Ishikawa (cell line): ENCODE measurements around the gene IL1RL2.

ENCODE experiments used
- EP300 ChIP-seq: IDR thresholded peaks from 2 replicates; pipeline ENCODE4 v1.6.1; 2012; ENCODE audit warnings: borderline replicate concordance
- NFIC ChIP-seq: IDR thresholded peaks from 2 replicates; pipeline ENCODE4 v1.6.1; 2012
- TAF1 ChIP-seq: IDR thresholded peaks from 2 replicates; pipeline ENCODE4 v1.6.1; 2012; ENCODE audit warnings: low read depth, mild to moderate bottlenecking
- YY1 ChIP-seq: IDR thresholded peaks from 2 replicates; pipeline ENCODE4 v1.6.1; 2012; ENCODE audit warnings: low read depth
- ZBTB7A ChIP-seq: IDR thresholded peaks from 2 replicates; pipeline ENCODE4 v1.6.1; 2012; ENCODE audit warnings: low read depth
- TF ChIP-seq, protein P1 (sequence below): IDR thresholded peaks from 2 replicates; pipeline ENCODE4 v1.6.1; 2012; ENCODE audit warnings: low read depth, mild to moderate bottlenecking
- TF ChIP-seq, protein P2 (sequence below): IDR thresholded peaks from 2 replicates; pipeline ENCODE4 v1.6.1; 2012
- TF ChIP-seq, protein P3 (sequence below): IDR thresholded peaks from 2 replicates; pipeline ENCODE4 v1.6.1; 2012

DNA sequence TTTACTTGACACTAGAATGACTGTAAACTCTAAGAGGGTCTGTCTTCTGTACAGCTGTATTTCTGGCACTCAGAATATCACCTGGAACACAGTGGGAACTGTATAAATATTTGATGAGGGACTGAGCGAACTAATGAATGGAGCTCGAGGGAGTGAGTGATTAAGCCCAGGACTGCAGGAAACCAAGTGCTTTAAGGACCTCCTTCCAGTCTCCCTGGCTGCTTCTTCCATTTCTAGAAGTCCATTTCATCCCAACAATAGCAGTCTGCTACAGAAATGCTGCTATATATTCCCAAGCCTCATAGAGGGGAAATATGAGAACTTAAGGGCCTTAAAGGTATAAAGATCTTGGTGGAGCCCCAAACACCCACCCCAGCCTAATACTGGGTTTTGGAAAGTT, 2.8 kb upstream of the IL1RL2 start:
- no peak for TF ChIP-seq EP300
- TF ChIP-seq, protein P1, sequence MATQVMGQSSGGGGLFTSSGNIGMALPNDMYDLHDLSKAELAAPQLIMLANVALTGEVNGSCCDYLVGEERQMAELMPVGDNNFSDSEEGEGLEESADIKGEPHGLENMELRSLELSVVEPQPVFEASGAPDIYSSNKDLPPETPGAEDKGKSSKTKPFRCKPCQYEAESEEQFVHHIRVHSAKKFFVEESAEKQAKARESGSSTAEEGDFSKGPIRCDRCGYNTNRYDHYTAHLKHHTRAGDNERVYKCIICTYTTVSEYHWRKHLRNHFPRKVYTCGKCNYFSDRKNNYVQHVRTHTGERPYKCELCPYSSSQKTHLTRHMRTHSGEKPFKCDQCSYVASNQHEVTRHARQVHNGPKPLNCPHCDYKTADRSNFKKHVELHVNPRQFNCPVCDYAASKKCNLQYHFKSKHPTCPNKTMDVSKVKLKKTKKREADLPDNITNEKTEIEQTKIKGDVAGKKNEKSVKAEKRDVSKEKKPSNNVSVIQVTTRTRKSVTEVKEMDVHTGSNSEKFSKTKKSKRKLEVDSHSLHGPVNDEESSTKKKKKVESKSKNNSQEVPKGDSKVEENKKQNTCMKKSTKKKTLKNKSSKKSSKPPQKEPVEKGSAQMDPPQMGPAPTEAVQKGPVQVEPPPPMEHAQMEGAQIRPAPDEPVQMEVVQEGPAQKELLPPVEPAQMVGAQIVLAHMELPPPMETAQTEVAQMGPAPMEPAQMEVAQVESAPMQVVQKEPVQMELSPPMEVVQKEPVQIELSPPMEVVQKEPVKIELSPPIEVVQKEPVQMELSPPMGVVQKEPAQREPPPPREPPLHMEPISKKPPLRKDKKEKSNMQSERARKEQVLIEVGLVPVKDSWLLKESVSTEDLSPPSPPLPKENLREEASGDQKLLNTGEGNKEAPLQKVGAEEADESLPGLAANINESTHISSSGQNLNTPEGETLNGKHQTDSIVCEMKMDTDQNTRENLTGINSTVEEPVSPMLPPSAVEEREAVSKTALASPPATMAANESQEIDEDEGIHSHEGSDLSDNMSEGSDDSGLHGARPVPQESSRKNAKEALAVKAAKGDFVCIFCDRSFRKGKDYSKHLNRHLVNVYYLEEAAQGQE: no peak
- TF ChIP-seq, protein P2, sequence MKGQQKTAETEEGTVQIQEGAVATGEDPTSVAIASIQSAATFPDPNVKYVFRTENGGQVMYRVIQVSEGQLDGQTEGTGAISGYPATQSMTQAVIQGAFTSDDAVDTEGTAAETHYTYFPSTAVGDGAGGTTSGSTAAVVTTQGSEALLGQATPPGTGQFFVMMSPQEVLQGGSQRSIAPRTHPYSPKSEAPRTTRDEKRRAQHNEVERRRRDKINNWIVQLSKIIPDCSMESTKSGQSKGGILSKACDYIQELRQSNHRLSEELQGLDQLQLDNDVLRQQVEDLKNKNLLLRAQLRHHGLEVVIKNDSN: no peak
- TF ChIP-seq, protein P3, sequence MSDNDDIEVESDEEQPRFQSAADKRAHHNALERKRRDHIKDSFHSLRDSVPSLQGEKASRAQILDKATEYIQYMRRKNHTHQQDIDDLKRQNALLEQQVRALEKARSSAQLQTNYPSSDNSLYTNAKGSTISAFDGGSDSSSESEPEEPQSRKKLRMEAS: no peak
- no peak for TF ChIP-seq NFIC
- no peak for TF ChIP-seq TAF1
- no peak for TF ChIP-seq YY1
- no peak for TF ChIP-seq ZBTB7A
